Measurements from ENCODE around the gene OR1F1. TPM values are rescaled to one million over a fixed set of nuclear protein-coding genes. Genes with fewer than 3 reads are reported as not detected.

The OR1F1 gene
- total and polyA plus RNA-seq, 8 donors: not detected

DNA sequence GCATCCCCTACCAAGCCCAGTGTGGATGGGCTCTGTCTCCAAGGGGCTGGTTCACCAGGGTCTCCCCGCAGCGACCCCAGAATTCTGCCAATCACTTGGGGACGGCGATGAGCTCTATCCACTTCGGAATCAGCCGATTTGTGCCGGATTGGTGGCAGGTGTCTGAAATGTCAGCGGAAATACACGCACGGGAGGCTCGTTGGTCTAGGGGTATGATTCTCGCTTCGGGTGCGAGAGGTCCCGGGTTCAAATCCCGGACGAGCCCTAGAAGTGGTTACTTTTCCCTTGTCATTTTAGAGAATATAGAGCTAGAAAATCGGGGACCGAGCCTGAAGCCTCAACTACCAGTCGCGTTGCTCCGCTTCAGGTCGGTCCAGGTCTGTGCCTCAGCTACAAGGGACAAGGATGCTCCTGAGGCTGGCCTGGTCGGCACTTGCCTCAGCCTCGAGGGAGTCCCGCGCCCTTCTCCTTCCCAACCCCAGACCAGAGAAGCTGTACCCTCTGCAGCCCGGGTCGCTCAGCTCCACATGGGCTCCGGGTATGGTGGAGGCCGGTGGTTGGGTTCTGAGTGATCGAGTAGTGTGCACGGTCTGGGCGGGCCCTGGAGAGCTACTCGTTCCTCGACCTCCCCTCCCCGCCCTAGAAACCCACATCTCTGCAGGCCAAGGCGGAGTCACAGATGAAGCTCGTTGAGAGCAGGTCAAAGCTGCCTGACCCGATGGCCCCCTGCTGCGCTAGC is 16.0 kb upstream of the OR1F1 start:
- Histone ChIP-seq H3K36me3 (no peaks in the 10 kb centered on the region), H3K4me1 (peaks cover 14 to 41% (median 31%) of the 10 kb centered on the region in 4 donors), H3K9me3 (no peaks in the 10 kb centered on the region), H3K27me3 (peaks cover 27 to 94% (median 87%) of the 10 kb centered on the region in 3 donors), H3K27ac (no peak overlapping the region), H3K4me3 (peak overlapping the region in 1 of 4 donors; percentile 11)
- TF ChIP-seq POLR2A (IDR thresholded peaks at IDR 0.05) (no peak), POLR2AphosphoS5 (IDR thresholded peaks at IDR 0.05) (no peak), EP300 (IDR thresholded peaks at IDR 0.05) (no peak)
- TF ChIP-seq, protein P1, sequence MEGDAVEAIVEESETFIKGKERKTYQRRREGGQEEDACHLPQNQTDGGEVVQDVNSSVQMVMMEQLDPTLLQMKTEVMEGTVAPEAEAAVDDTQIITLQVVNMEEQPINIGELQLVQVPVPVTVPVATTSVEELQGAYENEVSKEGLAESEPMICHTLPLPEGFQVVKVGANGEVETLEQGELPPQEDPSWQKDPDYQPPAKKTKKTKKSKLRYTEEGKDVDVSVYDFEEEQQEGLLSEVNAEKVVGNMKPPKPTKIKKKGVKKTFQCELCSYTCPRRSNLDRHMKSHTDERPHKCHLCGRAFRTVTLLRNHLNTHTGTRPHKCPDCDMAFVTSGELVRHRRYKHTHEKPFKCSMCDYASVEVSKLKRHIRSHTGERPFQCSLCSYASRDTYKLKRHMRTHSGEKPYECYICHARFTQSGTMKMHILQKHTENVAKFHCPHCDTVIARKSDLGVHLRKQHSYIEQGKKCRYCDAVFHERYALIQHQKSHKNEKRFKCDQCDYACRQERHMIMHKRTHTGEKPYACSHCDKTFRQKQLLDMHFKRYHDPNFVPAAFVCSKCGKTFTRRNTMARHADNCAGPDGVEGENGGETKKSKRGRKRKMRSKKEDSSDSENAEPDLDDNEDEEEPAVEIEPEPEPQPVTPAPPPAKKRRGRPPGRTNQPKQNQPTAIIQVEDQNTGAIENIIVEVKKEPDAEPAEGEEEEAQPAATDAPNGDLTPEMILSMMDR (IDR thresholded peaks at IDR 0.05): no peak
- intact Hi-C loops (cut with DNase I; ENCODE audit: low total_unique reads): no loop called here
- DNase-seq: no peak
- 6 to 11% (median 8%) methylated on average over 39 to 41 of the region's 41 CpGs for WGBS, 5 donors

- 6 to 10% (median 8%) methylated on average over 24 of the region's 24 CpGs for WGBS, 5 donors
- no peak for TF ChIP-seq EP300 (IDR thresholded peaks at IDR 0.05)
- TF ChIP-seq, protein P1 (IDR thresholded peaks at IDR 0.05): no peak
- TF ChIP-seq POLR2AphosphoS5 (IDR thresholded peaks at IDR 0.05): no peak
- TF ChIP-seq POLR2A (IDR thresholded peaks at IDR 0.05): no peak
These were observed 13.9 kb upstream of the OR1F1 start for GRCh38 chr16:3173892-3174617.

GRCh38 chr16:3174618-3175148 is 13.3 kb upstream of the OR1F1 start:
- no peak for DNase-seq
- TF ChIP-seq, protein P1 (IDR thresholded peaks at IDR 0.05): no peak
- TF ChIP-seq EP300 (IDR thresholded peaks at IDR 0.05) (no peak), POLR2AphosphoS5 (IDR thresholded peaks at IDR 0.05) (no peak), POLR2A (IDR thresholded peaks at IDR 0.05) (no peak)
- H3K36me3 ChIP-seq: no peaks in the 10 kb centered on the region
- WGBS, 5 donors: 18 to 30% (median 23%) methylated on average over 25 to 28 of the region's 28 CpGs
- H3K27ac ChIP-seq: no peak overlapping the region
- no peaks in the 10 kb centered on the region for H3K9me3 ChIP-seq
- H3K4me3 ChIP-seq: no peak overlapping the region
- intact Hi-C loops (cut with DNase I; ENCODE audit: low total_unique reads): no loop called here
- peaks cover 27 to 100% (median 89%) of the 10 kb centered on the region in 3 donors for H3K27me3 ChIP-seq
- H3K4me1 ChIP-seq: peaks cover 14 to 41% (median 31%) of the 10 kb centered on the region in 4 donors

More at GRCh38 chr16:3173892-3174617, 13.9 kb upstream of the OR1F1 start:
- H3K4me1 ChIP-seq: peaks cover 14 to 41% (median 31%) of the 10 kb centered on the region in 4 donors
- H3K9me3 ChIP-seq: no peaks in the 10 kb centered on the region
- intact Hi-C loops (cut with DNase I; ENCODE audit: low total_unique reads): no loop called here
- H3K27ac ChIP-seq: no peak overlapping the region
- H3K4me3 ChIP-seq: no peak overlapping the region
- H3K27me3 ChIP-seq: peaks cover 27 to 100% (median 89%) of the 10 kb centered on the region in 3 donors
- no peaks in the 10 kb centered on the region for H3K36me3 ChIP-seq
- DNase-seq: no peak

Data from stomach (tissue), 9 donors.